ENCODE data around the gene KMT2E.
"Not testable (repeated sequence)": the region's sequence is repeated elsewhere in the genome, so short reads cannot be mapped to it uniquely, and the experiment has no call there.

DNA sequence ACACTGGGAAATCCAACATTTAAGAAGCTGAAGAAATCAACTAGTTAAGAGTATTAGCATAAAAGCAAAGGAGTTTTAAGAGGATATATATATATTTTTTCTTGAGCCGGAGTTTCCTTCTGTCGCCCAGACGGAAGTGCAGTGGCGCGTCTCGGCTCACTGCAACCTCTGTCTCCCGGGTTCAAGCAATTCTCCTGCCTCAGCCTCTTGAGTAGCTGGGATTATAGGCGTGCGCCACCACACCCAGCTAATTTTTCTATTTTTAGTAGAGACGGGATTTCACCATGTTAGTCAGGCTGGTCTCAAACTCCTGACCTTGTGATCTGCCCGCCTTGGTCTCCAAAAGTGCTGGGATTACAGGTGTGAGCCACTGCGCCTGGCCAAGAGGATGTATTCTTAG lies 8.5 kb upstream of the KMT2E start:
- TF ChIP-seq, protein P1, sequence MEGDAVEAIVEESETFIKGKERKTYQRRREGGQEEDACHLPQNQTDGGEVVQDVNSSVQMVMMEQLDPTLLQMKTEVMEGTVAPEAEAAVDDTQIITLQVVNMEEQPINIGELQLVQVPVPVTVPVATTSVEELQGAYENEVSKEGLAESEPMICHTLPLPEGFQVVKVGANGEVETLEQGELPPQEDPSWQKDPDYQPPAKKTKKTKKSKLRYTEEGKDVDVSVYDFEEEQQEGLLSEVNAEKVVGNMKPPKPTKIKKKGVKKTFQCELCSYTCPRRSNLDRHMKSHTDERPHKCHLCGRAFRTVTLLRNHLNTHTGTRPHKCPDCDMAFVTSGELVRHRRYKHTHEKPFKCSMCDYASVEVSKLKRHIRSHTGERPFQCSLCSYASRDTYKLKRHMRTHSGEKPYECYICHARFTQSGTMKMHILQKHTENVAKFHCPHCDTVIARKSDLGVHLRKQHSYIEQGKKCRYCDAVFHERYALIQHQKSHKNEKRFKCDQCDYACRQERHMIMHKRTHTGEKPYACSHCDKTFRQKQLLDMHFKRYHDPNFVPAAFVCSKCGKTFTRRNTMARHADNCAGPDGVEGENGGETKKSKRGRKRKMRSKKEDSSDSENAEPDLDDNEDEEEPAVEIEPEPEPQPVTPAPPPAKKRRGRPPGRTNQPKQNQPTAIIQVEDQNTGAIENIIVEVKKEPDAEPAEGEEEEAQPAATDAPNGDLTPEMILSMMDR (tag by site-specific recombination; IDR thresholded peaks at IDR 0.05): not testable (repeated sequence)
- TF ChIP-seq MEIS1 (CRISPR knock-in tag; IDR thresholded peaks at IDR 0.05; ENCODE audit: borderline replicate concordance); YY1 (tag by site-specific recombination; IDR thresholded peaks at IDR 0.05); ZNF391 (tag by site-specific recombination; IDR thresholded peaks at IDR 0.05; ENCODE audit: borderline replicate concordance, low read depth); ZNF274 (IDR thresholded peaks at IDR 0.05; ENCODE audit: low read length); ZNF274 (tag by site-specific recombination; IDR thresholded peaks at IDR 0.05; ENCODE audit: borderline replicate concordance); ZNF37A (tag by site-specific recombination; IDR thresholded peaks at IDR 0.05); ZNF747 (tag by site-specific recombination; IDR thresholded peaks at IDR 0.05); HOXA7 (CRISPR knock-in tag; IDR thresholded peaks at IDR 0.05; ENCODE audit: borderline replicate concordance); ZNF585B (tag by site-specific recombination; IDR thresholded peaks at IDR 0.05); SP7 (tag by site-specific recombination; IDR thresholded peaks at IDR 0.05): not testable (repeated sequence)

All from HEK293 (cell line).